ENCODE measurements around the gene PRR29. TPM values are rescaled to one million over a fixed set of nuclear protein-coding genes. Genes with fewer than 3 reads are reported as not detected.

Gene PRR29
- polyA plus RNA-seq, 1 of the 3 experiments (the other 2 are of a cell fraction) = 2.7 TPM

DNA sequence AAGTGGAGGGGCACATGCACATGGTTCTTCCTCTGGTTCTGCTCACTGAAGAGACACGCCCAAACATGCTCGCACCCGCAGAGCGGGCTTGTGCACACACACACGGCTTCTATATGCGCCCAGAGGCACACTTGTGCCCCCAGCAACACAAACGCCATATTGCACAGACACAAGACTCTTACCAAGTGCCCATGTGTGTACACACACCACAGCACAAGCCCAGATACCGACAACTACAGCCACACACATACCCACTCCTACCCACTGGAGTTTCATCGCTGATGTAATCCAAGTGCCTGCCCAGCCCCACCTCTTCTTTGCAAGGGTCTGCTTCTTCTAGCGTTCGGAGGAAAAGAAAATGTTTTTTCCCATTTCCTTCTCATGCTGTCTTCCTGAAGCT lies 6.5 kb upstream of the PRR29 start:
- H3F3A ChIP-seq (replicated peaks; ENCODE audit: insufficient read depth) = no peaks in the 10 kb centered on the region
- no peak for DNase-seq
- H3K79me2 ChIP-seq (ENCODE audit: insufficient read depth) = no peaks in the 10 kb centered on the region
- H3K36me3 ChIP-seq (replicated peaks in 1 of 2; ENCODE audit: control insufficient read depth in 1 of 2, insufficient read depth in 2 of 2, low read length in 1 of 2) = no peaks in the 10 kb centered on the region
- WGBS (ENCODE audit: low lambda C conversion rate) = 72% methylated on average over 11 of the region's 11 CpGs
- ChIA-PET POLR2A (no interaction called here), CTCF (interaction anchor here (0.8 to 9.5 kb wide), 6 partner anchors 15 to 109 kb away, joined by 3 to 61 read pairs (median 11); partner anchors contain the start of genes CSHL1 and GH1)
- no peak overlapping the region for H3K27ac ChIP-seq (ENCODE audit: low read depth in 2 of 2, low read length in 1 of 2)
- no peaks in the 10 kb centered on the region for H4K20me1 ChIP-seq (ENCODE audit: insufficient read depth)
- H2AFZ ChIP-seq (ENCODE audit: low read depth) = no peak overlapping the region
- H3K4me1 ChIP-seq (ENCODE audit: control insufficient read depth in 1 of 2, insufficient read depth in 2 of 2, low read depth in 1 of 2, low read length in 1 of 2) = no peaks in the 10 kb centered on the region; a peak in 1 of 4 replicates
- H3K9ac ChIP-seq = no peak overlapping the region
- no peak overlapping the region for H3K4me3 ChIP-seq (ENCODE audit: low read depth in 2 of 2, low read length in 1 of 2)
- peaks cover 27% of the 10 kb centered on the region for H3K27me3 ChIP-seq (ENCODE audit: insufficient read depth)
- H3K9me3 ChIP-seq = no peaks in the 10 kb centered on the region
- no peaks in the 10 kb centered on the region for H3K9me2 ChIP-seq
- TF ChIP-seq, protein P1, sequence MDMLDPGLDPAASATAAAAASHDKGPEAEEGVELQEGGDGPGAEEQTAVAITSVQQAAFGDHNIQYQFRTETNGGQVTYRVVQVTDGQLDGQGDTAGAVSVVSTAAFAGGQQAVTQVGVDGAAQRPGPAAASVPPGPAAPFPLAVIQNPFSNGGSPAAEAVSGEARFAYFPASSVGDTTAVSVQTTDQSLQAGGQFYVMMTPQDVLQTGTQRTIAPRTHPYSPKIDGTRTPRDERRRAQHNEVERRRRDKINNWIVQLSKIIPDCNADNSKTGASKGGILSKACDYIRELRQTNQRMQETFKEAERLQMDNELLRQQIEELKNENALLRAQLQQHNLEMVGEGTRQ (IDR thresholded peaks at IDR 0.05; ENCODE audit: borderline replicate concordance, low read depth, low read length) = no peak
- TF ChIP-seq MEF2A (IDR thresholded peaks at IDR 0.05; ENCODE audit: borderline replicate concordance, low read depth) = no peak
- TF ChIP-seq EZH2phosphoT487 (IDR thresholded peaks at IDR 0.05; ENCODE audit: borderline replicate concordance, low read depth) = no peak
- TF ChIP-seq POLR2AphosphoS5 (IDR thresholded peaks at IDR 0.05; ENCODE audit: low read depth, low read length) = no peak
- no peak for TF ChIP-seq CHD2 (IDR thresholded peaks at IDR 0.05; ENCODE audit: low read length, partially characterized antibody)
- no peak for TF ChIP-seq TAF1 (IDR thresholded peaks at IDR 0.05; ENCODE audit: borderline replicate concordance, low read depth, low read length)
- TF ChIP-seq, protein P2, sequence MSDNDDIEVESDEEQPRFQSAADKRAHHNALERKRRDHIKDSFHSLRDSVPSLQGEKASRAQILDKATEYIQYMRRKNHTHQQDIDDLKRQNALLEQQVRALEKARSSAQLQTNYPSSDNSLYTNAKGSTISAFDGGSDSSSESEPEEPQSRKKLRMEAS (IDR thresholded peaks at IDR 0.05; ENCODE audit: low read depth) = no peak
- no peak for TF ChIP-seq GATA2 (CRISPR knock-in tag; IDR thresholded peaks at IDR 0.05)
- no peak for TF ChIP-seq FOXM1 (IDR thresholded peaks at IDR 0.05; ENCODE audit: low read depth)
- TF ChIP-seq FOXJ3 (CRISPR knock-in tag; IDR thresholded peaks at IDR 0.05) = no peak
- no peak for TF ChIP-seq SMC3 (IDR thresholded peaks at IDR 0.05; ENCODE audit: low read depth, low read length)
- TF ChIP-seq, protein P3, sequence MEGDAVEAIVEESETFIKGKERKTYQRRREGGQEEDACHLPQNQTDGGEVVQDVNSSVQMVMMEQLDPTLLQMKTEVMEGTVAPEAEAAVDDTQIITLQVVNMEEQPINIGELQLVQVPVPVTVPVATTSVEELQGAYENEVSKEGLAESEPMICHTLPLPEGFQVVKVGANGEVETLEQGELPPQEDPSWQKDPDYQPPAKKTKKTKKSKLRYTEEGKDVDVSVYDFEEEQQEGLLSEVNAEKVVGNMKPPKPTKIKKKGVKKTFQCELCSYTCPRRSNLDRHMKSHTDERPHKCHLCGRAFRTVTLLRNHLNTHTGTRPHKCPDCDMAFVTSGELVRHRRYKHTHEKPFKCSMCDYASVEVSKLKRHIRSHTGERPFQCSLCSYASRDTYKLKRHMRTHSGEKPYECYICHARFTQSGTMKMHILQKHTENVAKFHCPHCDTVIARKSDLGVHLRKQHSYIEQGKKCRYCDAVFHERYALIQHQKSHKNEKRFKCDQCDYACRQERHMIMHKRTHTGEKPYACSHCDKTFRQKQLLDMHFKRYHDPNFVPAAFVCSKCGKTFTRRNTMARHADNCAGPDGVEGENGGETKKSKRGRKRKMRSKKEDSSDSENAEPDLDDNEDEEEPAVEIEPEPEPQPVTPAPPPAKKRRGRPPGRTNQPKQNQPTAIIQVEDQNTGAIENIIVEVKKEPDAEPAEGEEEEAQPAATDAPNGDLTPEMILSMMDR (IDR thresholded peaks at IDR 0.05) = no peak
- TF ChIP-seq, protein P4, sequence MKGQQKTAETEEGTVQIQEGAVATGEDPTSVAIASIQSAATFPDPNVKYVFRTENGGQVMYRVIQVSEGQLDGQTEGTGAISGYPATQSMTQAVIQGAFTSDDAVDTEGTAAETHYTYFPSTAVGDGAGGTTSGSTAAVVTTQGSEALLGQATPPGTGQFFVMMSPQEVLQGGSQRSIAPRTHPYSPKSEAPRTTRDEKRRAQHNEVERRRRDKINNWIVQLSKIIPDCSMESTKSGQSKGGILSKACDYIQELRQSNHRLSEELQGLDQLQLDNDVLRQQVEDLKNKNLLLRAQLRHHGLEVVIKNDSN (IDR thresholded peaks at IDR 0.05; ENCODE audit: borderline replicate concordance, low read depth) = no peak
- TF ChIP-seq RCOR1 (IDR thresholded peaks at IDR 0.05; ENCODE audit: low read length) = no peak
- TF ChIP-seq, protein P5, sequence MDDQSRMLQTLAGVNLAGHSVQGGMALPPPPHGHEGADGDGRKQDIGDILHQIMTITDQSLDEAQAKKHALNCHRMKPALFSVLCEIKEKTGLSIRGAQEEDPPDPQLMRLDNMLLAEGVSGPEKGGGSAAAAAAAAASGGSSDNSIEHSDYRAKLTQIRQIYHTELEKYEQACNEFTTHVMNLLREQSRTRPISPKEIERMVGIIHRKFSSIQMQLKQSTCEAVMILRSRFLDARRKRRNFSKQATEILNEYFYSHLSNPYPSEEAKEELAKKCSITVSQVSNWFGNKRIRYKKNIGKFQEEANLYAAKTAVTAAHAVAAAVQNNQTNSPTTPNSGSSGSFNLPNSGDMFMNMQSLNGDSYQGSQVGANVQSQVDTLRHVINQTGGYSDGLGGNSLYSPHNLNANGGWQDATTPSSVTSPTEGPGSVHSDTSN (IDR thresholded peaks at IDR 0.05) = no peak
- no peak for TF ChIP-seq JUND (IDR thresholded peaks at IDR 0.05)
- no peak for TF ChIP-seq FOSL2 (IDR thresholded peaks at IDR 0.05; ENCODE audit: borderline replicate concordance, low read depth)
- no peak for TF ChIP-seq RFX5 (IDR thresholded peaks at IDR 0.05; ENCODE audit: low read length)
- H3K4me2 ChIP-seq = no peak overlapping the region

Data from SK-N-SH (cell line).